Upper lobe of right lung (tissue), 1 donor: ENCODE measurements around the gene ELAVL3. TPM values are rescaled to one million over a fixed set of nuclear protein-coding genes. Genes with fewer than 3 reads are reported as not detected.
"Not testable (repeated sequence)": the region's sequence is repeated elsewhere in the genome, so short reads cannot be mapped to it uniquely, and the experiment has no call there.

Source experiments
- ATAC-seq: fragments of 200-7000 bp; cut with Tn5 transposase; one replicate; pipeline ENCODE4 v1.9.1; 2020; ENCODE audit warnings: mild to moderate bottlenecking, moderate library complexity
- DNase-seq: peaks from one replicate; pipeline ENCODE4 v3.0.0-alpha.2; 2020
- H3K27ac ChIP-seq: fragments of 200-600 bp; one replicate; pipeline ENCODE4 v1.8.0; 2022
- H3K27me3 ChIP-seq: fragments of 200-600 bp; one replicate; pipeline ENCODE4 v1.8.0; 2022; ENCODE audit warnings: mild to moderate bottlenecking
- H3K36me3 ChIP-seq: fragments of 200-600 bp; one replicate; pipeline ENCODE4 v1.8.0; 2022
- H3K4me1 ChIP-seq: fragments of 200-600 bp; one replicate; pipeline ENCODE4 v1.8.0; 2022
- H3K4me3 ChIP-seq: fragments of 200-600 bp; one replicate; pipeline ENCODE4 v1.8.0; 2022; ENCODE audit warnings: mild to moderate bottlenecking
- H3K9me3 ChIP-seq: fragments of 200-600 bp; one replicate; pipeline ENCODE4 v1.8.0; 2022
- CTCF ChIP-seq: fragments of 200-600 bp; IDR thresholded peaks from one replicate; pipeline ENCODE4 v1.8.0; 2022; ENCODE audit warnings: antibody characterized with exemption
- intact Hi-C: fragments of 100-400 bp; cut with DNase I; formaldehyde crosslinking; loops from one replicate; pipeline ENCODE4 v1.11.0; 2022
- total RNA-seq: library from RNA; stranded (reverse); fragmentation: NEBNext Ultra II Directional; extraction: Animal tissue kit (Norgen Biotek cat#: 25700); gene quantifications from one replicate; pipeline ENCODE4 v1.2.1, GENCODE V29; 2021
- donor health status: DM: no; HTN: yes; CAD: no; lungs with severe emphysema.

Gene ELAVL3
- total RNA-seq, 1 donor from 2014 or later, result not detected

- Histone ChIP-seq H3K9me3 (no peaks in the 10 kb centered on the region), H3K4me3 (no peak overlapping the region), H3K4me1 (peaks cover 17% of the 10 kb centered on the region), H3K36me3 (no peaks in the 10 kb centered on the region), H3K27ac (no peak overlapping the region), H3K27me3 (peaks cover 41% of the 10 kb centered on the region)
- DNase-seq (no peak), ATAC-seq (peak; percentile 25)
- intact Hi-C loops, result no loop called here
- no peak for TF ChIP-seq CTCF
These were observed 1.6 kb downstream of the ELAVL3 start for GRCh38 chr19:11479090-11479897.

DNA sequence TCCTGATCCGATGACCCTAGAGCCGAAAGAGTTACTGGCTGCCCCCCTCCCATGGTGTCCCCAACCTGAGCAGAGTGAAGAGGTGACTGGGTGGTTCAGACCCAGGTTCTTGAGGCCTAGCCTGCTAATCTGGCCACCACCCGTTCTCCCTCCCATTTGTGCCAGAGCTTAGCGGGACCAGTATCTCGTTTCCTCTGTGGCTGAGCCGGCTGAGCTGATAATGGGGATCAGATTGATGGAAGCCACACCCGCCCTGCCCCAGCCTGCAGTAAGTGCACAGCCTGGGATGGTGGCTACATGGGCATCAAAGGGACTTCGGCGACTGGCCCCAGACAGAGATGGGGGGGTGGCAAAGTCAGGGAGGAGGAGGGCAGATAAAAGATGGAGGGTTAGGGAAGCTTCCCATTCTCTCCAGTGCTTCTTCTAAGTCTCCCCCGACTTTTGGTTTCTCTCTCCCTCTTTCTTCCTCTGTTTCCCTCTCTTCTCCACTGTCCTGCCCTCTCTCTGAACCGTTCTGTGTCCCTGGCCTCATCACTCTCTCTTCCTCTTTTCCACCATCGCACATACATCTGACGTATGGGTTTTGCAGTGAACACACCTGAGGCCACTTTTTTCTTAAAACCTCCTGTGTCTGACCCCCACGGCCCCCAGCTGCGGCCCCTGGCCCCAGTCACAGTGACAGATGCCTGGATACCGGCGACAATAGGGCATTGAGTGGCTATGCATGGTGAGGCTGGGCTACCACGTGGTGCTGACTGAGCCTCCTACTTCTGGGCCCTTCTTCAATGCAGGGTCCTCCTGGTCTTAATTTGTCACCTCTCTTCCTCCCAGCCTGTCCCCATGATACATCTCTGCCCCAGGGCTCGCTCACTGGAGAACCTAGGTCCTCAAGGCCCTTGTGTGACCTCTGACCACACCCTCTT, 2.4 kb downstream of the ELAVL3 start:
- H3K36me3 ChIP-seq, result no peaks in the 10 kb centered on the region
- ATAC-seq, result no peak

GRCh38 chr19:11475861-11476260, 5.0 kb downstream of the ELAVL3 start:
- Histone ChIP-seq H3K4me3 (no peak overlapping the region), H3K27ac (no peak overlapping the region), H3K9me3 (no peaks in the 10 kb centered on the region), H3K36me3 (no peaks in the 10 kb centered on the region), H3K4me1 (no peaks in the 10 kb centered on the region), H3K27me3 (peaks cover 16% of the 10 kb centered on the region)
- intact Hi-C loops, result no loop called here
- ATAC-seq (no peak), DNase-seq (no peak)
- no peak for TF ChIP-seq CTCF

More for the DNA sequence above, 2.4 kb downstream of the ELAVL3 start:
- peaks cover 40% of the 10 kb centered on the region for H3K27me3 ChIP-seq
- no peak overlapping the region for H3K27ac ChIP-seq
- intact Hi-C loops, result no loop called here
- peaks cover 17% of the 10 kb centered on the region for H3K4me1 ChIP-seq
- H3K9me3 ChIP-seq, result no peaks in the 10 kb centered on the region
- no peak overlapping the region for H3K4me3 ChIP-seq
- DNase-seq, result no peak
- TF ChIP-seq CTCF, result no peak

DNA sequence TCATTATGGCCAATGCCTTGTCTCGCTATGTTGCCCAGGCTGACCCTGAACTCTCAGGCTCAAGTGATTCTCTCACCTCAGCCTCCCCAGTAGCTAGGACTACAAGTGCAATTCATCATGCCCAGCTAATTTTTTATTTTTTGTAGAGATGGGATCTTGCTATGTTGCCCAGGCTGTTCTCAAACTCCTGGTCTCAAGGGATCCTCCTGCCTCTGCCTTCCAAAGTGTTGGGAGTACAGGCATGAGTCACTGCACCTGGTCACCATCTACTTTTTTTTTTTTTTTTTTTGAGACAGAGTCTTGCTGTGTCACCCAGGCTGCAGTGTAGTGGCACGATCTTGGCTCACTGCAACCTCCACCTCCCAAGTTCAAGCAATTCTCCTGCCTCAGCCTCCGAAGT, 5.5 kb downstream of the ELAVL3 start:
- H3K4me3 ChIP-seq, H3K36me3 ChIP-seq: not testable (repeated sequence)

DNA sequence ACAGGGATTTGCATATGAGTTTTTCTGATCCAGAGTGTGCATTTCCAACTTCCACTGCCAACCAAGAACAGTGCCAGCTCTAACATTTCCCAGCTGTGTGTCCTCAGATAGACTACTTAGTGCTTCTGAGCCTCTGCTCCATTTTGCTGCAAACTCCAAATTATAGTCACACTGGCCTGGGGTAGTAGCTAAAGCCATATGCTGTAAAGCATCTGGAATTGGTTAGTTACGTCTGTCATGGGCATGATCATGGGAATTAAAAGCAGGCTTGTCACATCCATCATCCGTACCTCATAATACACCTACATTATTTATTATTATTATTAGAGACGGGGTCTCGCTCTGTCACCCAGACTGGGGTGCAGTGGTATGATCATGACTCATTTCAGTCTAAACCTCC, 7.1 kb downstream of the ELAVL3 start:
- intact Hi-C loops, result no loop called here
- no peaks in the 10 kb centered on the region for H3K36me3 ChIP-seq
- H3K4me1 ChIP-seq, result no peaks in the 10 kb centered on the region
- ATAC-seq (no peak), DNase-seq (no peak)
- no peak overlapping the region for H3K4me3 ChIP-seq
- TF ChIP-seq CTCF, result no peak
- H3K27ac ChIP-seq, result no peak overlapping the region
- H3K9me3 ChIP-seq, result no peaks in the 10 kb centered on the region
- H3K27me3 ChIP-seq, result no peaks in the 10 kb centered on the region

More for the DNA sequence above, 5.5 kb downstream of the ELAVL3 start:
- peaks cover 11% of the 10 kb centered on the region for H3K27me3 ChIP-seq
- intact Hi-C loops, DNase-seq, ATAC-seq, H3K4me1 ChIP-seq, H3K27ac ChIP-seq, H3K9me3 ChIP-seq: not testable (repeated sequence)

- intact Hi-C loops, H3K9me3 ChIP-seq, H3K27me3 ChIP-seq, H3K4me3 ChIP-seq, ATAC-seq, DNase-seq, H3K36me3 ChIP-seq, H3K27ac ChIP-seq, H3K4me1 ChIP-seq: not testable (repeated sequence)
These were observed 12.5 kb downstream of the ELAVL3 start for GRCh38 chr19:11468266-11468845.
